Keratinocyte (primary cell): Measurements from ENCODE around the gene TFAP2B. TPM values are rescaled to one million over a fixed set of nuclear protein-coding genes. Genes with fewer than 3 reads are reported as not detected.

Experiments used
- DNase-seq: peaks from one replicate; pipeline ENCODE4 v3.0.0-alpha.2; 2011; ENCODE audit warnings: low read depth, missing footprints, low spot score
- FAIRE-seq: peaks from 2 replicates; lab custom pipeline; 2011; peaks lifted over from hg19 to GRCh38; lab: Jason Lieb, UNC
- H2AFZ ChIP-seq: 2 replicates; pipeline ENCODE4 v1.6.0; 2012; ENCODE audit warnings: low read length, control low read depth, inconsistent platforms; ENCODE audit not compliant: control insufficient read depth
- H3K27ac ChIP-seq: 2 replicates; pipeline ENCODE4 v1.5.1; 2011; ENCODE audit warnings: low read length; ENCODE audit not compliant: control insufficient read depth, insufficient read depth
- H3K27me3 ChIP-seq: 3 replicates; pipeline ENCODE4 v1.6.0; 2011; ENCODE audit warnings: low read length; ENCODE audit not compliant: control insufficient read depth, insufficient read depth; ENCODE audit errors: extremely low read depth
- H3K36me3 ChIP-seq, 2 experiments: 2 replicates in 1 of 2; 3 replicates in 1 of 2; pipeline ENCODE4 v1.5.1; 2011; ENCODE audit warnings: low read length in 2 of 2, mild to moderate bottlenecking in 1 of 2; ENCODE audit not compliant: control insufficient read depth in 2 of 2, insufficient read depth in 2 of 2; ENCODE audit errors: extremely low read depth in 1 of 2
- H3K4me1 ChIP-seq: 3 replicates; pipeline ENCODE4 v1.5.1; 2011; ENCODE audit warnings: low read length; ENCODE audit not compliant: control insufficient read depth, insufficient read depth; ENCODE audit errors: extremely low read depth
- H3K4me2 ChIP-seq: 3 replicates; pipeline ENCODE4 v1.6.0; 2011; ENCODE audit warnings: low read depth, low read length; ENCODE audit not compliant: control insufficient read depth, insufficient read depth; ENCODE audit errors: extremely low read depth
- H3K4me3 ChIP-seq, 3 experiments: fragments of 200-600 bp in 1 of 3; sonication (generic) in 1 of 3; 2 replicates in 2 of 3; 3 replicates in 1 of 3; pipeline ENCODE4 v1.5.1; 2011 to 2016; ENCODE audit warnings: low read length in 3 of 3, mild to moderate bottlenecking in 3 of 3, control low read depth in 2 of 3, inconsistent platforms in 1 of 3, low read depth in 1 of 3, mixed read lengths in 1 of 3, mixed run types in 1 of 3, moderate library complexity in 1 of 3; ENCODE audit not compliant: control insufficient read depth in 2 of 3, insufficient read depth in 2 of 3; ENCODE audit errors: extremely low read depth in 1 of 3
- H3K79me2 ChIP-seq: 2 replicates; pipeline ENCODE4 v1.6.0; 2012; ENCODE audit warnings: low read length; ENCODE audit not compliant: control insufficient read depth, insufficient read depth
- H3K9ac ChIP-seq: 3 replicates; pipeline ENCODE4 v1.6.0; 2011; ENCODE audit warnings: low read length; ENCODE audit not compliant: control insufficient read depth, insufficient read depth; ENCODE audit errors: extremely low read depth
- H3K9me1 ChIP-seq: 3 replicates; pipeline ENCODE4 v1.6.0; 2011; ENCODE audit warnings: low read length; ENCODE audit not compliant: control insufficient read depth, insufficient read depth; ENCODE audit errors: extremely low read depth
- H3K9me3 ChIP-seq: 2 replicates; pipeline ENCODE4 v1.5.1; 2012; ENCODE audit warnings: low read depth, low read length; ENCODE audit not compliant: control insufficient read depth
- H4K20me1 ChIP-seq: 3 replicates; pipeline ENCODE4 v1.6.0; 2011; ENCODE audit warnings: low read length; ENCODE audit not compliant: control insufficient read depth, insufficient read depth; ENCODE audit errors: extremely low read depth
- EZH2 ChIP-seq: IDR thresholded peaks from one replicate; pipeline ENCODE4 v1.6.1; 2012; ENCODE audit warnings: inconsistent platforms, mild to moderate bottlenecking, low read length, moderate library complexity
- dilution Hi-C: fragments of 300-500 bp; cut with MboI; formaldehyde crosslinking; loops from one replicate; pipeline ENCODE4 v1.7.0; 2020; ENCODE audit warnings: low sequenced_read_pairs; ENCODE audit not compliant: extremely low pct_ligation_motif_present
- polyA plus RNA-seq, 5 experiments: library from polyadenylated mRNA; depleted of rRNA in 3 of 5; stranded (reverse) in 3 of 5; stranded (forward) in 1 of 5; unstranded in 1 of 5; fragments of >200 nt; gene quantifications; 1 replicate in 1 of 5; 2 replicates in 3 of 5; 3 replicates in 1 of 5; pipeline versions ENCODE4 v1.2.1 to v1.2.3, GENCODE V29; 2011 to 2012; ENCODE audit warnings: missing spikeins in 2 of 5, low read depth in 1 of 5, low replicate concordance in 1 of 5
- TF ChIP-seq, protein P1 (sequence below), 3 experiments: IDR thresholded peaks in 1 of 3; conservative IDR thresholded peaks in 1 of 3; optimal IDR thresholded peaks in 1 of 3; 2 replicates in 2 of 3; 3 replicates in 1 of 3; pipeline versions ENCODE3 to v1.5.1; 2011; ENCODE audit warnings: low read length in 3 of 3, mild to moderate bottlenecking in 3 of 3, moderate library complexity in 2 of 3, control low read depth in 1 of 3, inconsistent platforms in 1 of 3; ENCODE audit not compliant: insufficient read depth in 2 of 3; ENCODE audit errors: extremely low read depth in 1 of 3

TFAP2B gene
- polyA plus RNA-seq, 1 donor (not counting 4 experiments of a cell fraction or from before 2014, with no cell fraction given): 0.01 TPM

GRCh38 chr6:50868466-50868865 lies 49.8 kb downstream of the TFAP2B start:
- Histone ChIP-seq H3K9ac (no peak overlapping the region), H3K27ac (no peak overlapping the region), H3K4me1 (no peaks in the 10 kb centered on the region), H2AFZ (no peak overlapping the region), H3K9me3 (no peaks in the 10 kb centered on the region), H3K27me3 (no peaks in the 10 kb centered on the region), H4K20me1 (no peaks in the 10 kb centered on the region), H3K4me2 (no peak overlapping the region), H3K4me3 (no peak overlapping the region), H3K36me3 (no peaks in the 10 kb centered on the region), H3K79me2 (no peaks in the 10 kb centered on the region), H3K9me1 (no peaks in the 10 kb centered on the region)
- no peak for DNase-seq
- dilution Hi-C loops: no loop called here
- no peak for FAIRE-seq
- TF ChIP-seq, protein P1, sequence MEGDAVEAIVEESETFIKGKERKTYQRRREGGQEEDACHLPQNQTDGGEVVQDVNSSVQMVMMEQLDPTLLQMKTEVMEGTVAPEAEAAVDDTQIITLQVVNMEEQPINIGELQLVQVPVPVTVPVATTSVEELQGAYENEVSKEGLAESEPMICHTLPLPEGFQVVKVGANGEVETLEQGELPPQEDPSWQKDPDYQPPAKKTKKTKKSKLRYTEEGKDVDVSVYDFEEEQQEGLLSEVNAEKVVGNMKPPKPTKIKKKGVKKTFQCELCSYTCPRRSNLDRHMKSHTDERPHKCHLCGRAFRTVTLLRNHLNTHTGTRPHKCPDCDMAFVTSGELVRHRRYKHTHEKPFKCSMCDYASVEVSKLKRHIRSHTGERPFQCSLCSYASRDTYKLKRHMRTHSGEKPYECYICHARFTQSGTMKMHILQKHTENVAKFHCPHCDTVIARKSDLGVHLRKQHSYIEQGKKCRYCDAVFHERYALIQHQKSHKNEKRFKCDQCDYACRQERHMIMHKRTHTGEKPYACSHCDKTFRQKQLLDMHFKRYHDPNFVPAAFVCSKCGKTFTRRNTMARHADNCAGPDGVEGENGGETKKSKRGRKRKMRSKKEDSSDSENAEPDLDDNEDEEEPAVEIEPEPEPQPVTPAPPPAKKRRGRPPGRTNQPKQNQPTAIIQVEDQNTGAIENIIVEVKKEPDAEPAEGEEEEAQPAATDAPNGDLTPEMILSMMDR (optimal IDR thresholded peaks at IDR 0.05 in 1 of 3, IDR thresholded peaks at IDR 0.05 in 1 of 3, conservative IDR thresholded peaks at IDR 0.05 in 1 of 3; ENCODE audit: extremely low read depth in 1 of 3, insufficient read depth in 2 of 3, low read length in 3 of 3): no peak
- no peak for TF ChIP-seq EZH2

- Histone ChIP-seq H3K9ac (no peak overlapping the region), H3K79me2 (no peaks in the 10 kb centered on the region), H3K9me3 (no peaks in the 10 kb centered on the region), H4K20me1 (no peaks in the 10 kb centered on the region), H3K4me1 (no peaks in the 10 kb centered on the region), H3K27ac (no peak overlapping the region), H2AFZ (no peak overlapping the region), H3K4me2 (no peak overlapping the region), H3K36me3 (no peaks in the 10 kb centered on the region), H3K4me3 (no peak overlapping the region), H3K9me1 (no peaks in the 10 kb centered on the region), H3K27me3 (no peaks in the 10 kb centered on the region)
- TF ChIP-seq, protein P1 (optimal IDR thresholded peaks at IDR 0.05 in 1 of 3, IDR thresholded peaks at IDR 0.05 in 1 of 3, conservative IDR thresholded peaks at IDR 0.05 in 1 of 3; ENCODE audit: extremely low read depth in 1 of 3, insufficient read depth in 2 of 3, low read length in 3 of 3): no peak
- TF ChIP-seq EZH2: no peak
- DNase-seq: no peak
- FAIRE-seq: no peak
- dilution Hi-C loops: no loop called here
These were observed 54.5 kb downstream of the TFAP2B start for GRCh38 chr6:50873167-50873566.
